ENCODE measurements around the gene KANSL2.

GRCh38 chr12:48712209-48712608, 30.2 kb upstream of the KANSL2 start:
- TF ChIP-seq CTCF (IDR thresholded peaks at IDR 0.05 in 2 of 3, conservative IDR thresholded peaks at IDR 0.05 in 1 of 3; ENCODE audit: borderline replicate concordance in 1 of 3, insufficient read depth in 1 of 3, low read depth in 2 of 3, low read length in 2 of 3) (no peak), POLR2A (IDR thresholded peaks at IDR 0.05; ENCODE audit: borderline replicate concordance, extremely low read depth, insufficient read depth, insufficient read length) (no peak), REST (IDR thresholded peaks at IDR 0.05; ENCODE audit: low read depth) (no peak), ZBTB33 (IDR thresholded peaks at IDR 0.05; ENCODE audit: extremely low read depth, insufficient replicate concordance, low read length) (no peak), ELF1 (IDR thresholded peaks at IDR 0.05; ENCODE audit: borderline replicate concordance, low read depth) (no peak)

All from HCT116 (cell line).